GM21717 (cell line): ENCODE measurements around the gene SHOC2.

ENCODE experiments used
- ATAC-seq: cut with Tn5 transposase; IDR thresholded peaks from one replicate; pipeline ENCODE4 v1.9.1; 2021; ENCODE audit warnings: mild to moderate bottlenecking, moderate library complexity; ENCODE audit not compliant: unreplicated experiment

The SHOC2 gene

DNA sequence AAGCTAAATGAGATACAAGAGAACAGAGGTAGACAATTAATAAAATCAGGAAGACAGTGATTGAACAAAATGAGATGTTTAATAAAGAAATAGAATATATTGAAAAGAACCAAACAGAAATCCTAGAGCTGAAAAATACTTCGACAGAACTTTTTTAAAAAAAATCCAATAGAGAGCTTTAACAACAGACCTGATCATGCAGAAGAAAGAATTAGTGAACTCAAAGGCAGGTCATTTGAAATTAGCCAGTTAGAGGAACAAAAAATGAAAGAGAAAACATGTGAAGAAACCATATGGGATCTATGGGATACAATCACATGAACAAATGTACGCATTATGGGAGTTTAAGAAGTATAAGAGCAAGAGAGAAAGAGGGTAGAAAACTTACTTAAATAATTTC lies 120.1 kb downstream of the SHOC2 start:
- ATAC-seq: no peak

DNA sequence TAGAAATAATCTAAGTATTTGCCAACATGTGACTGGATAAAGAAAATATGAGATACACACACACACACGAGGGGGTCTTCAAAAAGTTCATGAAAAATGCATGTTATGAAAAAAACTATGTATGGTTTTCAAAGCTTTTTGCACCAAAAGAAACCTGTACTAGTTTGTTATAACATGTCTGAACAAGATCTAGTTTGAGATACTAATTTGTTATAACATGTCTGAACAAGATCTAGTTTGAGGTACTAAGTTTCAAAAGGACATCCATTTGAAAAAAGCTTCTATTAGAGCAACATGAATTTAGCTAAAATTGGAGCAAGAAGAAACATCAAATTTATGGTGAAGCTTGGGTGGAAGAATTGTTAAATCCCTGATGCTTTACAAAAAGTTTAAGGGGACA lies 137.6 kb downstream of the SHOC2 start:
- no peak for ATAC-seq
